Neural progenitor cell (in vitro differentiated cells): ENCODE results near the gene EN2.

Experiments used
- CTCF ChIP-seq: fragments of 200-600 bp; sonication (generic); IDR thresholded peaks from 2 replicates; pipeline ENCODE4 v1.5.1; 2017; ENCODE audit warnings: antibody characterized with exemption, mild to moderate bottlenecking
- EZH2 ChIP-seq: fragments of 200-600 bp; sonication (generic); IDR thresholded peaks from 2 replicates; pipeline ENCODE4 v1.6.1; 2017; ENCODE audit warnings: antibody characterized with exemption, mild to moderate bottlenecking, moderate library complexity

- TF ChIP-seq CTCF (no peak), EZH2 (no peak)
Observed at GRCh38 chr7:155464183-155464582, 6.3 kb downstream of the EN2 start.
